ENCODE data around the gene LPP. TPM values are rescaled to one million over a fixed set of nuclear protein-coding genes. Genes with fewer than 3 reads are reported as not detected.
A peak's percentile ranks its signal among the peaks of the same experiment; 100 is the strongest.

Gene LPP
- total RNA-seq, 1 donor from 2014 or later, result 63.6 TPM

DNA sequence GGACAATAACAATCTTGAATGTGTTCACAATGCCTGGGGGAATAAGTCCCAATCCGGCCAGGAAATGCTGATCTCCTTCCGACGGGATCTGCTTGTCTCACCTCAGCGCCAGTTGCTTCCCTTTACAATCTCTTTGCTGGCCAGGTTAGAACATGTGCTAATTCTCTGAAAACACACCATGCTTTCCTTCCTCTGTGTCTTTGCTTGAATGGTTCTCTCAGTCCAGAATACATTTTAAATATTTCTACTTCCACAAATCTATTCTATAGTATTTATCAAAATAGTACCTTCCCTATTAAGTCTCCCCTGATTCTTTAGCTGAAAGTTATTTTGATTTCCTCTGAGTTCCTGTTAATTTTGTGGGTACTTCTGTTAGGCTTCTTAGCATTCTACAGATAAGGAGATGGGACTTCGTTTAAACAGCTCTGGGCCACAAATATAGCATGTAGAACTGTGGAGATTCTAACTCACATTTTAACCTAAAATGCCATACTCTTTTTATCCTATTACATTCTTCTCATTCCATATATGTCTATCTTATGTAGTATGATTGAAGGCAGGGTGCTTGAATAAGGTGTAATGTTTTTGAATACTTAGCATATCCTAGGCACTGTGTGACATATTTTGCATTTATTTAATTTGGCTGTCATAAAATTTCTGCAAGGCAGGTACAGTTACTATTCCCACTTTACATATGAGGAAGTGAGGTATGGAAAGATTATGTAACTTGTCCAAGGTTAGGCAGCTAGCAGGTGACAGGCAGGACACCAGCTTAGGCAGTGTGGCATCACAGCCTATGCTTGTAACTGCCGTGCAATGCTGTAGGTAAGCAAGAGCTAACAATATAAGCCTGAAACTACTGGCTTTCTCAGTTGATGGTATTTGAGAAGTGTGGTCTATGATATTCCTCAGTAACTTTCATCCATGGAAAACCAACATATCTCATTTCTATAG is 299.8 kb downstream of the LPP start:
- no peak for DNase-seq (ENCODE audit: low spot score)

DNA sequence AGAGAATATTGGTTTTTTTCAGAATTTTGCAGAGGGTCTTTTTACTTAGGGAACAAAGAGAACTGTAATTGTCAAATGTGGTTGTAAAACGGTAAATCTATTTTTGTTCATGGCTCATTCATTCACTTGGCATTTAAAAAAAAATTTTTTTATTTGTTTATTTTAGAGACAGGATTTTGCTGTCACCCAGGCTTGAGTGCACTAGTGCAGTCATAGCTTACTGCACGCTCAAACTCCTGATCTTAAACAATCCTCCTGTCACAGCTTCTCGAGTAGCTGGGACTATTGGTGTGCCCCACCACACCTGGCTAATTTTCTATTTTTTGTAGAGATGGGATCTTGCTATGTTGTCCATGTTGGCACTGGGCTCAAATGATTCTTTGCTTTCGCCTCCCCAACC is 301.8 kb downstream of the LPP start:
- ATAC-seq (no peak), DNase-seq (ENCODE audit: low spot score) (no peak)

More for the DNA sequence above, 299.8 kb downstream of the LPP start:
- ATAC-seq, result no peak

DNA sequence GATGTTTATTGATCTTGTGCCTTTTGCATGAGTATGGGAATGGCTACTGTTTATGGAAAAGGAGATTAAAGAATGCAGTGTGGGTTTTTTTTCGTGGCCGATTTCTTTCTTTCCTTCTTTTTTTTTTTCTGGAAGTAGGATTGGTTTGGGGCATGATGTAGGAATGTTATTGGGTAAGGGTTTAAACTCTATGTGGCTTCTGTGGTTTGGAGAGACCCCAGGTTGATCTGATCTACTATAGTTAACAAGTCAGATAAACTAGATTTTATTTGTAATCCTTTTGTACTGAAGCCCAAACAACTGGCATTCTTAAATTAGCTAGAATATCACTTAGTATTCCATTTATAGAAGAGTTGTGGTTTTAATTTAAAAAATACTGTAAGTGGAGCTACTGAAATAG is 304.8 kb downstream of the LPP start:
- no peak for DNase-seq (ENCODE audit: low spot score)
- ATAC-seq, result no peak

DNA sequence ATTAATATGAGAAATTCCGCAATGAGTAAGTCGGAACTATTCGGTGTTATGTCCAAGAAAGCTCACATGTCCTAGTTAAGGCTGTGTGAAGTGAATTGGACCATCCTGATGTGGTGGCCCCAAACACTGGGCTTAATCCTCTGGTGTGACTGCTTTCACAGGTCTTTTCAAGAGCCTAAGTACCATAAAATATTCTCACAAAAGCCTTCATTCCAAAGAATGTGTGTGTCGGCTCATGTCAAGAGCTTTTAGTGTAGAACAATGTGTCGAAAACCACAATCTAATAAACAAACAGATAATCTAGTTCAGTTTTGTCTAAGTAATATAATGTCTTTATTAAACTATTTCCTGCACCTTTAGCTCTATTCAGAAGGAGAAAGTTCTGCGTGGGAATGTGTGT is 311.4 kb downstream of the LPP start:
- ATAC-seq, result no peak
- DNase-seq (ENCODE audit: low spot score), result no peak

DNA sequence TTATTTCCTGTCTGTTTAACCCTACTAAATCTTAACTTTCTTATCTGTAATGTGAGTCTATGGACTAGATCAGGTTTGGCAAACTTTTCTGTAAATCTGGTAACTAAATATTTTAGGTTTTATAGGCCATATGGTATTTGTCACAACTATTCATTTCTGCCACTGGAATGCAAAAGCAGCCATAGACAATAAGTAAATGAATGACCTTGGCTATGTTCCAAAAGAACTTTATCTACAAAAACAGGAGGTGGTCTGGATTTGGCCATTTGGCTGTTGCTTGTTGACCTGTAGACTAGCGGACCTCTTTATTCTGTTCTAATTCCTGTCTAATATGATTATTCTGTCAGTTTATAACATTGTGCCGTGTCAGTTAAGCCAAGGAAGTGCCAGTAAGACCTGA is 314.2 kb downstream of the LPP start:
- DNase-seq (ENCODE audit: low spot score) (no peak), ATAC-seq (no peak)

DNA sequence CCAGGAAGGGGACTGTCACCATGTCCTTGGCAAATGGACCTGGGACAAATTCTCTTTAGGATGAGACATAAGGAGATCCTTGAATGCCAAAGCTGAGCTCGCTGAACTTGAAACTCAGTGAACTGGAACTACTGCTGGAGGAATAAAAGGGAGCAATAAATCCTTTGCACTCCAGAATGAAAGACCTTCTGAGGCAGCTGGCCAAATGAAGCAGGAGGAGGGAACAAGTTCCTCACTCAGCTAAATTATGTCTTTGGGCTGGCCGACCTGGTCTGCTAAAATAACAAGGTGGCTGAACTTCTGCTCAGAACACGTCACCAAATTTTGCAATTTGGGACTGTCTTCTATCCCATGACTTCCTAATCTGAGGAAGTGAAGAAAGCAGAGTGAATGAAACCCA is 314.7 kb downstream of the LPP start:
- DNase-seq (ENCODE audit: low spot score), result peak; percentile 57
- peak; percentile 60 for ATAC-seq

DNA sequence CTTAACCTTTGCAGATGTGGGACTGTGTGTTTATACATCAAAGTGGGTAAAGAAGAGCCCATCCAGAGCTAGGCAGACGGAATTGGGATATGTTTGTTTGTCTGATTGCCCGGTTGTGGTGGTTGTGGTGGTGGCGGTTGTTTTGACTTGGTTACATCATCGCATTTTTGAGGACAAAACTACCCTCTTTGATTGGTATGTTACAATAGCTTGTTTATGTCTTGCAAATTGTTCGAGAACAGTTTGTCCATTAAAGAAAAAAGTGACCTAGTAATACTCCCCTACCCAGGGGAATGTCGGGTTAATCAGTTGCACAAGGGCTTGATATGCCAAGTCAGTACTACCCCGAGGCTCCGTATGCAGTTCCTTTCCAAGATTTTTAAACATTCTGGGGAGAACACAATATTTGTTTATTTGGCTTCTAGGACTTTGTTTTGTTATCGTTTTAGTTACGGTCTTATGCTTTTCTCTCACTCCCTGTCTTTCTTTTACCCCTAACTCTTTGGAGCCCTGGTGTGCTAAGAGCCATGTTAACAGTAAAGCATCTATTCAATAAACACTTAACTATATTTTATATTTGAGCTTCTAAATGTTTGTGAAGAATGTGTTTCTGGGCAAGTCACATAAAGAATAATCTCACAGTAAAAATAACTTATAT is 315.4 kb downstream of the LPP start:
- DNase-seq (ENCODE audit: low spot score) (no peak), ATAC-seq (peak; percentile 54)

DNA sequence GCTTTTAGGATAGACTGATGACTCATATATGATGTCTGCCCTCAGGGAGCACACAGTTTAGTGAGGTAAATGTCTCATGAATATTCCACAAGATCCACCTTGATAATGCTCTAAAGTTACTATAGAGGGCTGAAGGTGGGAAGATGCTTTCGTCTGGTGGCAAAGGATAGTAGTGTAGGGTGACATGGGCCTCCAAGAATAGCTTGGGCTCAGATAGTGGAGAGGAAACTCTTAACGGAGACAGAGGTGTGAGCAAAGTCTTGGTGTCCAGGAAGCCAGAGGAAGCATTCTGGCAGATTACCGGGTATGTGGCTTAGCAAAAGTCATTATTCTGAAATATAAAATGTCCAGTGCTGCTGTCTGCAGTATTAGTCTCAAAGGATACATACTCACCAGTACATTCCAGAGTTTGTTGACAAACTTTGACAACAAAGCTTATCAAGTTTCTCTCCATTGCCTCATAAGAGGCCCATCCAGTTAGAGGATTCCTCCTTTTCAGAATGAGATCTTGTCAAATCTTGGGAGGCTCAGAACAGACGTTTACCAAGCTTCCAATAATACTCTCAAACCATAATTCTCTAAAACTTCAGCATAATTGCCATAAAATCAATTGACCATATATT is 316.7 kb downstream of the LPP start:
- no peak for ATAC-seq
- no peak for DNase-seq (ENCODE audit: low spot score)

DNA sequence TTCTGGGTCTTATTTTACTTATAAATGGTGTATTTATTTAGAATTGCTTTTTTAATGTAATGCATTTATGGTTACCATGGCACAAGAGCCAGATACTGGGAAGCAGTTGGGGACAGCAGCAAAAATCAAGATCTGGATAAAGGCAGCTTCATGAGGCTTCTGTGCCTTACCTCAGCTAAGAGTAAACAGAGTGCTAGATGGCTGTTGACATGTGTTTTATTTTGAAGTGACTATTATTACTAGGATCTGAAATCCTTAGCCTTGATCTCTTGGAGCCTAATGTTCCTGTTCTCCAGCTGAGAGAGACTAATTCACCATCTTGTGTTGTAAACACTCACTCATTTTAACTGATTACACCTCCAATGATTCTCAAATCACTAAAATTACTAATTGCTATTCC is 317.8 kb downstream of the LPP start:
- DNase-seq (ENCODE audit: low spot score) (no peak), ATAC-seq (no peak)

DNA sequence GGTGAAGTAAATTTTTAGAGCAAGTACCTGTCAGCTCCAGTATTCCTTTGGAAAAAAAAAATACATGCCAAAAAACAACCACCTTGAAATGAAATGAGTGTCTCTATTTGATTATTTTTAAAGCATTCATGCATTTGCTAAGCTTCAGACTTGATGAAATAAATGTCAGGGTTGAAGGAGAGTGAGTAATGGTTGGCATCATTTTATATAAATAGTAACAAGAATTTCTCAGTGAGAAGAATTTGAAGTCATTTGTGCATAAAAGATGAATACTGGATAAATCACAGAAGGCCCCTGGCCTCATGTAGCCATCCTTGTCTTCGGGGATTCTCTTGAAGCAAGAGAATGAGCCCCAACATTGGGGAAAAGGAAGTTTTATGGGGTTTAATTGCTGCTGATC is 318.4 kb downstream of the LPP start:
- no peak for DNase-seq (ENCODE audit: low spot score)
- no peak for ATAC-seq

DNA sequence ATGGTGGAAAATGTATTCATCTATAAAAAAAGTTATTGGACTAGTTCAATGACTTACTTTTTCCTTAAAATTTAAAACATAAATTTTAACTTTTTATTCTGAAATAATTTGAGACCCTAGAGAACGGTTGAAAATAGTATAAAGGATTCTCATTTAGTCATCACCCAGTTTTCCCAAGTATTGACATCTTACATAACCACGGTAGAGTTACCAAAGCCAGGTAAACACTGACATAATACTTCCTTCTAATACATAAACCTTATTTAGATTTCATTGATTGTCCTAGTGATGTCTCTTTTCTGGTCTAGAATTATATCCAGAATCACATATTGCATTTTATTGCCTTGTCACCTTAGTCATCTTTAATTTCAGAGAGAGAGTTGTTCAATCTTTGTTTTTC is 319.1 kb downstream of the LPP start:
- ATAC-seq (peak; percentile 37), DNase-seq (ENCODE audit: low spot score) (no peak)

DNA sequence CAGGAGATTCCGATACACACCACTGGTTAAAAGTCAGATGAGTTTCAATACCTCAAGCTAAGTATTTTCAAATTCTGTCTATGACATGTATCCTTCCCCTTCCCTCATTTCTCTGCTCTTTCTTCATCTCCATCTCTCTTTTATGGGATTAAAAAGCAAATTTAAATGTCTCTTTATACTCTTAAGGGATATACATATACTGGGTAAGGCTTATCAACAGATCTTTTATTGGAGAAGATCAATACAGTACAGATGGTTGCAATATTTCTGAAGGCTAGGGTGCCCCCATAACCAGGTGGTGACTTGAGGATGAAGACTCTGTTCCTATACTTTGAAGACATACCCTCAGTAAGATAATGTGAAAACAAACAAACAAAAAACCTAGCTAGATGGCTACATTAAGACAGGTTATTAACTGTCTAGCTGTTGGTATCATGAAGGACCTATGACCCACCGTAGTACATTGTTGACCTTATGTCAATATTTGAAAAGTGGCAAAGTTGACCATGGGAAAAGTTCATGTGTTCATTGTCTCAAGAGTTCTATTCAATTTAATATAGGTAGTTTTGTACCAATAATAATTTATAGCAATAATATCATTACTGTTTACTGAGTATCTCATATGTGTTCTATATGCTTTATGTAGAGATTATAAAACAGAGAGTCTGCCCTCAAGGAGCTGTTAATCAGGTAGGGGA is 319.8 kb downstream of the LPP start:
- ATAC-seq, result peak; percentile 82
- no peak for DNase-seq (ENCODE audit: low spot score)

DNA sequence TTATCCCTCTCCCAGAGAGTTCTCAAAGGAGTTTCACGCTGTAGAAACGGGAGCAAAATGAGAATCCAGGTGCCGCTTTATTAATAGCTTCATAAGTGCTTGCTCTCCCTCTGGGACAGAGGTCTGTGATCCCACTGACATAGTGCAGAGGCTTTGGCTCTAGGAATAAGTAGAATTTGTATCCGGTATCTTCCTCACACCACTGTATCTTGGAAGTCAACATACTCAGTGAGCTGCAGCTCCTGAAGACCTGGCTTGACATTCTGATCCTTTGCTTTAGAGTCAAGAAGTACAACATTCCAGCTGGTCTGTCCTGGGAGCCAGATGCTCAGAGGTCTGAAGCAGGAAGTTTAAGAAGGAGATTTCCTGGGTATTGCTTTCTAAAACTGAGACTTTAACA is 323.0 kb downstream of the LPP start:
- ATAC-seq, result no peak
- DNase-seq (ENCODE audit: low spot score), result no peak

DNA sequence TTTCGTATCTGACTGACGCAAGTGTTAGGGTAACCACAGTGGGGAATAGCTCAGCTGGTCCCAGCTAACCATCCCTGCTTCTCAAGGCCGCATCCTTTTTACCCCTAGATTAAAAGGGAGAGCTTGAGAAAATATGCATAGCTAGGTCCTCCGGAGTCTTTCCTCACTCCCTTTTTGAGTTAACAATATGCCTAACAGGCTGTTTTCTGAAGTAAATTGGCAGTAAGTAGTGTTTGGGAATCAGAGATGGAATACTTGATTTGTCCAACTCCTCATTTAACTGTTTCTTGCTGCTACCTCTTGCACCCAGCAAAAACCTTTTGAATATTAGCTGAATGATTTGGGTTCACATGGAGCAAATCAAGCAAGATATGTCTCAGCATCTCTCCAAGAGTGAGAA is 326.1 kb downstream of the LPP start:
- ATAC-seq (no peak), DNase-seq (ENCODE audit: low spot score) (no peak)

DNA sequence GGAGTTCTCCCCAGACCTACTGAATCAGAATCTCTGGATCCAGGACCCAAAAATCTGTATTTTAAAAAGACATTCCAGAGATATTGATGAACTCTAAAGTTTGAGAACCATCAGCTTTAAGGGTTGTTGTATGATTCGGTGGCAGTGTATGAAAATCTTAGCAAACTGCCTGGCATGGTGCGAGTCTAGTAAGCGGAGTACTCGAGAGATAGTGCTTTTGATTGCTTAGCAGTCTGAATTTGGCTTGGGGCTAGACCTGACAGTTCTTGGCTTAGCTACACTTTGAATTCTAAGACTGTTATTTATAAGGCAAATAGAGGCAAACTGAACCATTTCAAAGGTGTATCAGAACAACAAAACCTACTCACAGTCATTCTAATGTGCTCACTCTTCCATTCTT is 329.0 kb downstream of the LPP start:
- no peak for DNase-seq (ENCODE audit: low spot score)
- ATAC-seq, result no peak

DNA sequence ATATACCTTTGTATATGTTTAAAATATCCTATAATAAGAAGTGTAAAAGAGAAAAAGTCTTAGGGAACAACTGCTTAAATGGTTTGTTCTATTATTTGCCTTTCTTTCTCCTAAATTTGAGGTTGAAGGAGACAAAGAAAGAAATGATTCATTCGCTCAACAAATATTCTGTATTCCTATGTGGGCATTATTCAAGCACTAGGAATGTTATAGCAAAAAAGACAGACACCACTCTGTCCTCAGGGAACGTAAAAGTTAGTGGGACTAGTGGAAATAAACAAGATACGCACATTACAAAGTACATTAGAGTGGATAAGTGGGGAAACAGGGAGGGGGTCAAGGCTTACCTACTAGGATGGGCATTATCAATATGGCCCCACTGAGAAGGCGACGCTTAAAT is 332.2 kb downstream of the LPP start:
- DNase-seq (ENCODE audit: low spot score) (no peak), ATAC-seq (no peak)

DNA sequence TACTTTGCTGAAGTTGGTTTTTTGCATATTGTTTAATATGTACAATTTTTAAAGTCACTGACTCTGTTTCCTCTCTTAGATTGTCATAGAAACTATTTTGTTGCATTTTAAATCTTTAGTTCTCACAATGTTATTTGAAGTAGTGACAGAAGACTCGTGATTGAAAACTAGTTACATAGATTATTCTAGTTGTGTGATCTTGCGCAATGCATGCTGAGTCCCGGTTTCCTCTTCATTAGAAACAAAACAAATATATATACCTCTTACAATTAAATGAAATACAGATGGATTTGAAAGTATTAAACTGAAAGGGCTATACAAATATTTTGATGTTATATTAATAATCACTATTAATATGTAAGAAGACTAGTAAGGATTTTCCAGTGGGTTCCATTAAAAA is 333.0 kb downstream of the LPP start:
- ATAC-seq (no peak), DNase-seq (ENCODE audit: low spot score) (no peak)

DNA sequence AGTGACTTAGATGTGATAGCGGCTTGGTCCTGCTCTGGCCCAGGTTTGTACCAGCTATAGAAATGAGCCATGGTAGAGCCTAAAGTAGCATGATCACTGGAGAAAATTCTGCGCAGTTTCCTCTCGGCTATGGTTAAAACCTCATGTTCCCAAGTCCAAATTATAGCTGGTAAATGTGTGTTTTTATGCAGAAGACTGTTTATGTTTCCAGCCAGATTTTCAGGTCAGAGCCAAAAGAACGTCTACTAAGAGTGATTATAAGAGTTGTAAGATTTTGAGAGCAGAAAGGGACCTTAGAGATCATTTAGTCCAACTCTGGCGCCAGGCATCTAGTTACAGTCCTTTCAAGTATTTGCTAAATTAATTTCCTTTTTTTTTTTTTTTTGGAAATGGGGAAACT is 333.7 kb downstream of the LPP start:
- ATAC-seq, result no peak
- DNase-seq (ENCODE audit: low spot score), result no peak

DNA sequence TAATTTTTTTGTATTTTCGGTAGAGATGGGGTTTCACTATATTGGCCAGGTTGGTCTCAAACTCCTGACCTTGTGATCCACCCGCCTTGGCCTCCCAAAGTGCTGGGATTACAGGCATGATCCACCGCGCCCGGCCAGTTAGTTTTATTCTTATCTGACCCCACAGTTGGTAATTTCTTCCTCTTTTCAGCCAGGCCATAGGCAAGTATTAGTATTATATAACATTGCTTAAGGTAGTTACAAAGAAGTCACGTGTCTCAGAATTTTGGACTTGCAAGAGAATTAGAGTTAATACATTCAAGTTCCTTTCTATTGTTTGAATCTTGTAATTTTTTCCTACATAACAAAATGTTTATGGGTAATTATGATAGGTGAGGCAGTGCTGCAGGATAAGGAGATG is 334.8 kb downstream of the LPP start:
- ATAC-seq, result no peak
- no peak for DNase-seq (ENCODE audit: low spot score)

DNA sequence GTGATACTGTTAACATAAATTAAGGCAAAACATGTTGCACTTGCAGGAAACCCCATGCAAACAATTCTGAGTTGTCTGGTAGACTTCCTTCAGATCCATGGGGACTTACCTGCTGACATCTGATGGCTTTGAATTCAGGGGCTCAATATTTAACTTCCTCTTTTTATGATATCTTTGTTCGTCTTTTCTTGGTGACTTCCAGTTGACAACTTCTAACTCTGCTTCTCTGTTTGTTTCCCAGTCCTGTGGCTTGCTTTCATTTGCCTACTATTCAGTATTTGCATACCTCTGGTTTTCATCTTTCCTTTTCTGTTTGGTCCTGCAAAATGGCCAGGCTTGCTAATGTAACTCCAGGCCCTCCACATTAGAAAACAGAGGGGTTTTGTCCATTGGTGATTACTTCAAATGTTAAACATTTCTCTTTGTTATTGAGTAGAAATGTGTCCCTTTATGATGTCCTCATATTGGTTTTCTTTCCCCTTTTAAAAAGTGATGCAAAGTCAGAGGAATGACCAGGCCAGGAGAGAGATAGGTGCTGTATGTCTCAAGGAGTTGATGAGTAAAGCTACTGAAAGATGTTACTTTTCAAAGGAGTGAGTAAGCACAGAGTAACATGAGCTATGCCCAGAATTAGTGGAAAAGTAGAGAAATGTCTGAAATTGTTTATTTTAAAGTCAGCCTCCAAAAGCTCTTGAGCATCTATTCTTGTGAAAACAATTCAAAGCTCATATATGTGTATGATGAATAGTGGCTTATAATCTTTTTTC is 335.9 kb downstream of the LPP start:
- no peak for DNase-seq (ENCODE audit: low spot score)

DNA sequence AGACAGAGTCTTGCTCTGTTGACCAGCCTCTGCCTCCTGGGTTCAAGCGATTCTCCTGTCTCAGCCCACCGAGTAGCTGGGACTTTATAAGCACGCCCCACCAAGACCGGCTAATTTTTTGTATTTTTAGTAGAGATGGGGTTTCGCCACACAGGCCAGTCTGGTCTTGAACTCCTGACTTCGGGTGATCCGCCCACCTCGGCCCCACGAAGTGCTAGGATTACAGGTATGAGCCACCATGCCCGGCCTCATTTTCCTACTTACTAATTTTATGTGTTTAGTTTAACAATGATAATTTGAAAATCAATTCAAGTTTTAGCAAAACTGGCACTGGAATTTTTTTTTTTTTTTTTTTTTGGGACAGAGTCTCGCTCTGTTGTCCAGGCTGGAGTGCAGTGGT is 336.5 kb downstream of the LPP start:
- DNase-seq (ENCODE audit: low spot score) (no peak), ATAC-seq (no peak)

More for the DNA sequence above, 335.9 kb downstream of the LPP start:
- no peak for ATAC-seq

Measured in left lobe of liver (tissue), 2 donors.